HepG2 (cell line): ENCODE measurements around the gene LYZL6. TPM values are rescaled to one million over a fixed set of nuclear protein-coding genes. Genes with fewer than 3 reads are reported as not detected.

Source experiments
- ATAC-seq: fragments of 200-7000 bp; cut with Tn5 transposase; 3 replicates; pipeline ENCODE4 v1.9.1; 2020; ENCODE audit warnings: mild to moderate bottlenecking, moderate library complexity
- BruUV-seq: library from RNA; stranded (reverse); fragments of 400-500 nt; replicated peaks from 2 replicates; lab custom pipeline; 2021; lab: Mats Ljungman, UMichigan
- CTCF ChIA-PET: fragments of 300-600 bp; formaldehyde crosslinking; extraction: SDS; loops from one replicate; lab custom pipeline; 2021; ENCODE audit warnings: low total read pairs, inconsistent platforms, low intra/inter-chr PET ratio; lab: Yijun Ruan, JAX
- POLR2A ChIA-PET: fragments of 350-600 bp; sonication (Branson Sonifier 250); formaldehyde crosslinking; loops from one replicate; lab custom pipeline; 2020; ENCODE audit warnings: antibody characterized with exemption, inconsistent platforms; lab: Yijun Ruan, JAX
- DNase-seq: peaks from one replicate; pipeline ENCODE4 v3.0.0-alpha.2; 2015; ENCODE audit warnings: low spot score
- FAIRE-seq: peaks from 3 replicates; lab custom pipeline; 2011; peaks lifted over from hg19 to GRCh38; lab: Jason Lieb, UNC
- H2AFZ ChIP-seq: one replicate; pipeline ENCODE4 v1.6.1; 2011; ENCODE audit warnings: low read length, inconsistent platforms
- H3K27ac ChIP-seq: fragments of 300-600 bp; 3 replicates; pipeline ENCODE4 v1.8.0; 2011; ENCODE audit warnings: mixed run types, mild to moderate bottlenecking, mixed read lengths, low read length, inconsistent platforms; ENCODE audit not compliant: insufficient read depth; ENCODE audit errors: extremely low read length
- H3K27me3 ChIP-seq, 2 experiments: fragments of 200-600 bp in 1 of 2; 2 replicates in 1 of 2; 3 replicates in 1 of 2; pipeline versions ENCODE4 v1.6.0 to v1.8.0; 2011; ENCODE audit warnings: low read length in 2 of 2, mild to moderate bottlenecking in 2 of 2, moderate library complexity in 2 of 2, inconsistent platforms in 1 of 2; ENCODE audit not compliant: insufficient read depth in 2 of 2, control insufficient read depth in 1 of 2
- H3K36me3 ChIP-seq, 2 experiments: fragments of 200-600 bp in 1 of 2; replicated peaks in 1 of 2; 2 replicates in 1 of 2; 3 replicates in 1 of 2; pipeline versions ENCODE4 v1.5.1 to v1.8.0; 2011; ENCODE audit warnings: low read length in 2 of 2, inconsistent platforms in 1 of 2; ENCODE audit not compliant: insufficient read depth in 2 of 2, control insufficient read depth in 1 of 2
- H3K4me1 ChIP-seq: 2 replicates; pipeline ENCODE4 v1.5.1; 2012; ENCODE audit warnings: low read length, inconsistent platforms; ENCODE audit not compliant: insufficient read depth
- H3K4me2 ChIP-seq: 2 replicates; pipeline ENCODE4 v1.6.0; 2011; ENCODE audit warnings: low read depth, low read length, inconsistent platforms
- H3K4me3 ChIP-seq, 3 experiments: fragments of 200-600 bp in 1 of 3; sonication (generic), shearing (Covaris generic) in 1 of 3; replicated peaks in 1 of 3; 2 replicates each; pipeline ENCODE4 v1.5.1; 2011 to 2016; ENCODE audit warnings: low read length in 3 of 3, inconsistent platforms in 2 of 3, low read depth in 2 of 3, mild to moderate bottlenecking in 2 of 3, control low read depth in 1 of 3, mixed read lengths in 1 of 3; ENCODE audit not compliant: insufficient read depth in 1 of 3
- H3K79me2 ChIP-seq: one replicate; pipeline ENCODE4 v1.6.1; 2011; ENCODE audit warnings: low read length, inconsistent platforms; ENCODE audit not compliant: insufficient read depth
- H3K9ac ChIP-seq: 2 replicates; pipeline ENCODE4 v1.6.0; 2011; ENCODE audit warnings: mild to moderate bottlenecking, low read depth, low read length, inconsistent platforms; ENCODE audit not compliant: insufficient read depth
- H3K9me3 ChIP-seq: 2 replicates; pipeline ENCODE4 v1.5.1; 2012; ENCODE audit warnings: mild to moderate bottlenecking, low read length
- H4K20me1 ChIP-seq: 2 replicates; pipeline ENCODE4 v1.6.0; 2011; ENCODE audit warnings: inconsistent platforms, mild to moderate bottlenecking, low read length, moderate library complexity; ENCODE audit not compliant: insufficient read depth
- TAF15 ChIP-seq: fragments of 200-400 bp; formaldehyde crosslinking; IDR thresholded peaks from one replicate; pipeline ENCODE4 v1.6.1; 2018; ENCODE audit warnings: mild to moderate bottlenecking, low read depth, low read length; ENCODE audit not compliant: poor library complexity, severe bottlenecking
- ZNF407 ChIP-seq: sonication (generic); formaldehyde crosslinking; IDR thresholded peaks from one replicate; pipeline ENCODE4 v1.5.1; 2020; ENCODE audit warnings: mild to moderate bottlenecking, missing genetic modification reagents; ENCODE audit errors: not compliant biosample characterization
- ZNF770 ChIP-seq: sonication (generic); formaldehyde crosslinking; IDR thresholded peaks from 2 replicates; pipeline ENCODE4 v1.5.0; 2020; ENCODE audit warnings: mild to moderate bottlenecking, missing genetic modification reagents
- WGBS: methylation state at CpG from one replicate; pipeline ENCODE4 v1.1.6; 2017; ENCODE audit warnings: low lambda C conversion rate; 5-methylcytosine and 5-hydroxymethylcytosine counted together
- in situ Hi-C: cut with HindIII; loops from 2 replicates; pipeline ENCODE4 v1.10.0; 2017; ENCODE audit warnings: low pct_unique_long_range_greater_than_20kb; ENCODE audit not compliant: extremely low pct_ligation_motif_present
- intact Hi-C: fragments of 100-400 bp; cut with micrococcal nuclease; formaldehyde crosslinking; loops from one replicate; pipeline ENCODE4 v1.10.0; 2022; ENCODE audit not compliant: unreplicated experiment
- polyA plus RNA-seq, 8 experiments: library from polyadenylated mRNA; depleted of rRNA in 3 of 8; stranded (reverse) in 7 of 8; unstranded in 1 of 8; fragments of >200 nt; fragmentation: Illumina TruSeq in 4 of 8; extraction: Trizol in 4 of 8; gene quantifications; 2 replicates each; pipeline versions ENCODE4 v1.2.1 to v1.2.3, GENCODE V29; 2011 to 2016; ENCODE audit warnings: low read depth in 4 of 8, missing spikeins in 1 of 8, mixed read lengths in 1 of 8; ENCODE audit not compliant: insufficient read depth in 1 of 8
- total RNA-seq, 5 experiments: library from RNA; depleted of rRNA; stranded (reverse); fragments of >200 nt; fragmentation: Illumina TruSeq; extraction: Trizol; gene quantifications; 2 replicates each; pipeline ENCODE4 v1.2.3, GENCODE V29; 2016; ENCODE audit warnings: low read depth in 1 of 5

The LYZL6 gene
- total and polyA plus RNA-seq, 2 of the 13 experiments (the other 11 are each of a cell fraction or from before 2014, with no cell fraction given): not detected

GRCh38 chr17:35907691-35908090 is 35.8 kb downstream of the LYZL6 start:
- FAIRE-seq (no peak), ATAC-seq (no peak), DNase-seq (no peak)
- TF ChIP-seq TAF15: no peak
- TF ChIP-seq ZNF407: no peak
- TF ChIP-seq ZNF770 (CRISPR knock-in tag): no peak
- Histone ChIP-seq H4K20me1 (no peaks in the 10 kb centered on the region), H3K9me3 (no peaks in the 10 kb centered on the region), H2AFZ (no peak overlapping the region), H3K27me3 (no peaks in the 10 kb centered on the region), H3K36me3 (no peaks in the 10 kb centered on the region), H3K79me2 (no peaks in the 10 kb centered on the region), H3K4me1 (peaks cover 7% of the 10 kb centered on the region), H3K27ac (no peak overlapping the region), H3K4me2 (no peak overlapping the region), H3K4me3 (no peak overlapping the region), H3K9ac (no peak overlapping the region)
- POLR2A ChIA-PET: no interaction called here
- BruUV-seq: no TSS peak
- in situ Hi-C loops (no loop called here), intact Hi-C loops (no loop called here)
- CTCF ChIA-PET: no interaction called here
- WGBS: 3% methylated on average over 5 of the region's 5 CpGs
